Retinal pigment epithelial cell (primary cell): Measurements from ENCODE around the gene CTNNA2.

Experiments
- DNase-seq: peaks from one replicate; pipeline ENCODE4 v3.0.0-alpha.2; 2010; ENCODE audit warnings: low read depth
- H3K4me3 ChIP-seq: 2 replicates; pipeline ENCODE4 v1.5.1; 2011; ENCODE audit warnings: mild to moderate bottlenecking, low read length, control low read depth, moderate library complexity
- TF ChIP-seq, protein P1 (sequence below): conservative IDR thresholded peaks from 2 replicates; pipeline ENCODE4 v1.5.1; 2011; ENCODE audit warnings: low read depth, low read length, control low read depth, inconsistent platforms

CTNNA2 gene

DNA sequence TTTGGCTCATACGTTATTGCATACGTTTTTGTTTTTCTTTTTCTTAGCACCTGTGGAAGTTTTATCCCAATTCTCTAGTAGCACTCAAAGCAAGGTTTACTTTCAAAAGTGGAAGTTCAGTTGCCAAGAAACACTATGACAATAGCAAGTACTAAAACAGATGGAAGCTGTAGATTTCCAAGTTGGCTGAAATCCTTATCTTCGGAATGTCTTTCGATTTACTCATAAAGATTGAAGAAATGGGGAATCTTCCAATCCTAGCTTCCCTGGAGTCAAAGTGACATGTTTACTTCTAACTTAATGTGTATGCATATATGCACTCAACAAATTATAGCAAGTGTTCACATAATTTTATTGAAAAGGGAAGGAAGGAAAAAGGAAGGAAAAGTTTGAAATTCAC, 307.4 kb downstream of the CTNNA2 start:
- no peak overlapping the region for H3K4me3 ChIP-seq
- TF ChIP-seq, protein P1, sequence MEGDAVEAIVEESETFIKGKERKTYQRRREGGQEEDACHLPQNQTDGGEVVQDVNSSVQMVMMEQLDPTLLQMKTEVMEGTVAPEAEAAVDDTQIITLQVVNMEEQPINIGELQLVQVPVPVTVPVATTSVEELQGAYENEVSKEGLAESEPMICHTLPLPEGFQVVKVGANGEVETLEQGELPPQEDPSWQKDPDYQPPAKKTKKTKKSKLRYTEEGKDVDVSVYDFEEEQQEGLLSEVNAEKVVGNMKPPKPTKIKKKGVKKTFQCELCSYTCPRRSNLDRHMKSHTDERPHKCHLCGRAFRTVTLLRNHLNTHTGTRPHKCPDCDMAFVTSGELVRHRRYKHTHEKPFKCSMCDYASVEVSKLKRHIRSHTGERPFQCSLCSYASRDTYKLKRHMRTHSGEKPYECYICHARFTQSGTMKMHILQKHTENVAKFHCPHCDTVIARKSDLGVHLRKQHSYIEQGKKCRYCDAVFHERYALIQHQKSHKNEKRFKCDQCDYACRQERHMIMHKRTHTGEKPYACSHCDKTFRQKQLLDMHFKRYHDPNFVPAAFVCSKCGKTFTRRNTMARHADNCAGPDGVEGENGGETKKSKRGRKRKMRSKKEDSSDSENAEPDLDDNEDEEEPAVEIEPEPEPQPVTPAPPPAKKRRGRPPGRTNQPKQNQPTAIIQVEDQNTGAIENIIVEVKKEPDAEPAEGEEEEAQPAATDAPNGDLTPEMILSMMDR = no peak
- no peak for DNase-seq

DNA sequence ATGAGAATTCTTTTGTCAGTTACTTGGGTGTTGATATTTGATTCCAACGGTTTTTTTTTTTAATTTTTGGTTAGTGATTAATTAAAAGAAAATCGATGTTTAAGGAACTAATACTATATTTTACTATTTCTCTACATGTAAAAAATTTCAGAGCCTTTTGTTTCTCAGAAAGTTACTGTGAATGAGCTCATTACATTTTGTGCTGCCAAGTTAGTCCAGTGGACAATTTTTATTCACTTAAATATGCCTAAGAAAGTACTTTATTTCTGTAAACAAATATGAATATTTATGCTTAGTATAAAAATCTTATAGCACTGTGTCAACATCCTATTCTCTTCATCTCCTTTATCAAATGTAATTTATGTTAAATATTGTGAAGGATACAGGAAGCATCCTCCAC, 309.3 kb downstream of the CTNNA2 start:
- no peak for DNase-seq
- TF ChIP-seq, protein P1 = no peak
- no peak overlapping the region for H3K4me3 ChIP-seq

- TF ChIP-seq, protein P1 = no peak
- no peak for DNase-seq
Measured at GRCh38 chr2:79824086-79824786, 311.4 kb downstream of the CTNNA2 start.

GRCh38 chr2:79827881-79828280, 315.0 kb downstream of the CTNNA2 start:
- DNase-seq = no peak
- no peak overlapping the region for H3K4me3 ChIP-seq
- TF ChIP-seq, protein P1 = no peak

More at GRCh38 chr2:79824086-79824786, 311.4 kb downstream of the CTNNA2 start:
- H3K4me3 ChIP-seq = no peak overlapping the region

DNA sequence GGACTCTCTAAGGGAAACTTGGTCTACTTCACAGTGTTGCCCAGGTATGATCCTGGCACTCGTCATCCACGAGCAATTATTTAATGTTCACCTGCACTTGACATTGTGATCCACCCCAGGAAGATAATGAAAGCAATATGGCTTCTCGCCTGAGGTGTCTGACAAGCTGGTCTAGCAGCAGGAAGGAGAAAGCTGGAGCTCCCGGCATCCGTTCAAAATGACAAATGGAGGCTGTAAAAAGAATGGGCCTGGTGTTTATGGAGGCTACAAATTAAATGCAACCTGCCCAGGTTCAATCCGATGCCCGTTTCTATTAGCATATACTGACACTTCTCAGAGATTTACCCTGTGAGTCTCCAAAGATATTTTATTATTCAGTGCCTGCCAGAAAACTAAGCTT, 317.6 kb downstream of the CTNNA2 start:
- TF ChIP-seq, protein P1 = no peak
- no peak for DNase-seq
- H3K4me3 ChIP-seq = no peak overlapping the region

DNA sequence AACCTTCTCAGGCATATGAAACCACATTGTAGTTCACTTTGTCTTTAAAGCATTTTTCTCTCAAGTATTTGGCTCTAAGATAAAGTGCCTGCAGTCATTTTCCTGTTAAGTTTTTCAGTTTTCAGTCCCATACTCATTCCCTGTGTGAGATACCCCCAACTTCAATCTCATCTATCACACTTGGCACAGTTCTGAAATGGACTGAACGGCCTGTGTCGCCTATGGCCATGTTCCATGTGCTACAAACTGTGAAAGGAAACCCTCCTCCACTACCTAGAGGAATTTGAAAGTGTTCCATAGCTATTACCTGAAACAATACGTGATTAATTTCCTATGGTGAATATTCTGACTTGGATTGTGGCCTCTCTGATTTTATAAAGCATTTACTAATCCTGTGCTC, 319.1 kb downstream of the CTNNA2 start:
- H3K4me3 ChIP-seq = no peak overlapping the region
- TF ChIP-seq, protein P1 = no peak
- DNase-seq = no peak

DNA sequence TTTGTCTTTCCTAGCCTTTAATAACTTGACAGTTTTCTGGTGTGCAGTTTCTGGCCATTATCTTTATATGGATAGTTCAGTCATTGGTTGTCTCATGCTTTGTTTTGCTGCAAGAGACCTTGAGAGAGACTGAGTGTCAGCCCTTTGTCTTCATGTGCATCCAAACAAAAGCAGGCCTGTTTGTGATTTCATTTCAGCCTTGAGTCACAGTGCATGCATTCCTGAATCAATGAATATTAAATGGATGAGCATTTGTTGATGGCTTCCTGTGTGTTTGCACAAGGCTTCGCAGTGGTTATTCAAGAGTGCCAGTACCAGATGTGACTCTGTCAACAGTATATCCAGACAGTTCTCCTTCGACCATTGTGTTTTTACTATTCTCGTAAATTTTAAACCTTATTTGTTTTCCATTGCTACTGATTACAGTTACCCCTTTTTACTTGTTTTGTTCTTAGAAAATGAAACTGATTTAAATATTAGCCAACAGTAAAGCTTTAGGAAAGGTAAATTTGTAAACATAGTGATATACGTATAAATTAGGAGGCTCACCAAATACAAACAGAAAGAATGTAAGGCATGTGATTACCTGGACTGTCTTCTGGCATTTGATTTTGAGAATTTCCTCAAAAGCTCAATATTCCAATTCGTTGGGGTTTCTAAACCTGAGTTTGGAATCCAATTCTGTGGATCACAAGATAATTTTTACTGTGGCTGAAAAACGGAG, 319.8 kb downstream of the CTNNA2 start:
- DNase-seq = no peak
- TF ChIP-seq, protein P1 = no peak

More for the DNA sequence above, 319.8 kb downstream of the CTNNA2 start:
- H3K4me3 ChIP-seq = no peak overlapping the region
